ENCODE measurements around the gene GRHPR.
A peak's percentile ranks its signal among the peaks of the same experiment; 100 is the strongest.
"Not testable (repeated sequence)": the region's sequence is repeated elsewhere in the genome, so short reads cannot be mapped to it uniquely, and the experiment has no call there.

Gene GRHPR

DNA sequence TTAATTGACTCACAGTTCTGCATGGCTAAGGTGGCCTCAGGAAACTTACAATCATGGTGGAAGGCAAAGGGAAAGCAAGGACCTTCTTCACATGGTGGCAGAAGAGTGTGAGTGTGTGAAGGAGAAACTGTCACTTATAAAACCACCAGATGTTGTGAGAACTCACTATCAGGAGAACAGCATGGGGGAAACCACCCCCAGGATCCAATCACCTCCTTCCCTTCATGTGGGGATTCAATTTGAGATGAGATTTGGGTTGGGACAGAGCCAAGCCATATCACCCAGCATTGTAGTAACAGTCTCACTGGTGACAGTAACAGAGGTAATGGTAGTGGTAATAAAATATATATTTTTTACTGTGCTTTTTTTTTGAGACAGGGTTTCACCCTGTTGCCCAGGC, 24.6 kb downstream of the GRHPR start:
- no peak for DNase-seq (ENCODE audit: low read depth)

DNA sequence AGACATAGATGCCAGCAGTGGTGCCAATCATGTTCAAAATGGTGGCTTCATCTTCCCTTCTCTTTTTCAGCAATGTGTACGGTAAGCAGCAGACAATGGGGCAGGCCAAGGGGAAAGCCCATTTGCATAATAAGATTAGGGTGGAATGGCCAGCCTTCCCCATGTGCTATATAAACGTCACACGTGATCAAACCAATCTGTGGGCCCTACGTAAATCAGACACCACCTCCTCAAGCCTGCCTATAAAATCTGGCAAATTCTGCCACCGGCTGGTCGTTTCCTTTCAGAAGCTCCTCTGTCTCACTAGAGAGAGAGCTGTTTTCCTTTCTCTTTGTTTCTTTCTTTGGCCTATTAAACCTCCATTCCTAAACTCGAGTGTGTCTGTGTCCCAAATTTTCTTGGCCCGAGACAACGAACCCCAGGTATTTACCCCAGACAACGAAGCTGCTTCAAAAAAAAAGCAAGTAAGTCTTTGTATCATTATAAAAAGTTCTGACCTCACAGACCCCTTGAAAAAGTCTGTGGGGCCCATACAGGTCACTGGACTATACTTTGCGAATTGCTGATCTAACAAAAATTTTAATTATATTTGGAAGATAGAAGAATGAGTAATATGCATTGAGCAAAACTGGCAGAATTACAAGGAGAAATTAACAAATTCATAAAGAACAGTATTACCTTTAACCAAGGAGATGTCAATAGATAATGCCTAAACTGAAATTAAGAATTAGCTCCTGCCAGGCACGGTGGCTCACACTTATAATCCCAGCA, 27.6 kb downstream of the GRHPR start:
- DNase-seq (ENCODE audit: low read depth) = no peak

DNA sequence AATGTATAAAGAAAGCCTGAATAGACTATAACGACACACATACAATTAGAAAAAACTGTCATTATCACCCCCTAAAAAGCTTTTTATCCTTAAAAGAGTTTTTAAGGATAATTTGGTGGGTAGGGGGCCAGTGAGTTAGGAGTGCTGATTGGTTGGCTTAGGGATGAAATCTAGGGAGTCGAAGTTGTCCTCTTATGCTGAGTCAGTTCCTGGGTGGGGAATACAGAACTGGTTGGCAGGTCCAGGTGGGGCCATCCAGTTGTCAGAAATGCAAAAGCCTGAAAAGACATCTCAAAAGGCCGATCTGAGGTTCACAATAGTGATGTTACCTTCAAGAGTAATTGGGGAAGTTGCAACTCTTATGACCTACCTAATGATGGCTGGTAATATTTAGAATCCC, 29.1 kb downstream of the GRHPR start:
- no peak for DNase-seq (ENCODE audit: low read depth)

DNA sequence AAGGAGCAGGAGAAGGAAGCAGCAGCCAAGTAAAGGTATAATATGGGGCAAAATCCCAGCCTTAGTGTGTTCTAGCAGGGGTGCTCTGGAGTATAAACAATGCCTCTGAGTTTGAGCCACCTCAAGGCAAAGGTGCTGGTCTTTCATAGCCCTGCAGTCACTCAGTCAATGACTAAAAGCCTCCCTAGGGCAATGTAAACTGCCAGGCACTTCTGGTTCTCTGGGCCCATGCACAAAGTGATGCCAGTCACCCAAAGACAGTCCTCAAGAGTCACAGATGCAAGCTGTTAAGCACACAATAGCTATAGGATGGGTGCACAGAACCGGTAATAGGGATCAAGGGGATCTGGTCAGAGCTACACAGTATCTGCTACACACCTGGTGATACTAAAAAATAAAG, 30.1 kb downstream of the GRHPR start:
- no peak for DNase-seq (ENCODE audit: low read depth)

DNA sequence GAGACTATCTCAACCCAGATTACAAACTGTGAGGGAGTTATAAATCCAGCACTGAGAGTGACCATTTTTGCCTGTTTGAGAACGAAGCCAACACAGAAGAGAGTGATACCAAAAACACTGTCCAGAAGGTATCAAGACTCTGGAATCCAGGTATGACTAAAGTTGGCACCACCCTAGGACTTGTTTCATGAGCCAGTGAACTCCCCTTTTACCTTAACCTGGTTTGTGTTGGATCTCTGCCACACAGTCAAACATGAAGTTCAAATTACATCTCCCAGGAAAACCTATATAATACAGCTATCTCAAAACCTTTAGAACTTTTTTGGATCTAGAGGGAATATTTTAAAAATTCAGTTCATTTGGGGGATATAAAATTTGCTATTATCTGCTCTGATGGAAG, 31.3 kb downstream of the GRHPR start:
- no peak for DNase-seq (ENCODE audit: low read depth)

DNA sequence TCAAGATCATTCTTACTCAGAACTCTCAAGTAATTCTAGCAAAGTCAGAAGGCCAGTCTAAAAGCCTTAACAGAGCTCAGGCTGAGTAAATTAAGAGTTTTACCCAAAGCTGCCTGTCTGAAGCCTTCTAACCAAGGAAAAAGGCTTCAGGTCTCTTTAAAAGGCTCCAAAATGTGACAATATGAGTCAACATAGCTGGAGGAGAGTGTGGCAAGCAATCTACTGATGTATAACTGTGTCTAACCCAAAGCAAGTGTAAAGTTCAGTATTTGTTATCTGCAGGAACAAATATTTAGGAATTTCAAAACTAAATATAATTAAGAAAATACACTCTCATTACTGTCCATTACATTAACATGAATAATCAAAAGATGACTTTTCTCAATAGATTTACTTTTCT, 31.7 kb downstream of the GRHPR start:
- no peak for DNase-seq (ENCODE audit: low read depth)

DNA sequence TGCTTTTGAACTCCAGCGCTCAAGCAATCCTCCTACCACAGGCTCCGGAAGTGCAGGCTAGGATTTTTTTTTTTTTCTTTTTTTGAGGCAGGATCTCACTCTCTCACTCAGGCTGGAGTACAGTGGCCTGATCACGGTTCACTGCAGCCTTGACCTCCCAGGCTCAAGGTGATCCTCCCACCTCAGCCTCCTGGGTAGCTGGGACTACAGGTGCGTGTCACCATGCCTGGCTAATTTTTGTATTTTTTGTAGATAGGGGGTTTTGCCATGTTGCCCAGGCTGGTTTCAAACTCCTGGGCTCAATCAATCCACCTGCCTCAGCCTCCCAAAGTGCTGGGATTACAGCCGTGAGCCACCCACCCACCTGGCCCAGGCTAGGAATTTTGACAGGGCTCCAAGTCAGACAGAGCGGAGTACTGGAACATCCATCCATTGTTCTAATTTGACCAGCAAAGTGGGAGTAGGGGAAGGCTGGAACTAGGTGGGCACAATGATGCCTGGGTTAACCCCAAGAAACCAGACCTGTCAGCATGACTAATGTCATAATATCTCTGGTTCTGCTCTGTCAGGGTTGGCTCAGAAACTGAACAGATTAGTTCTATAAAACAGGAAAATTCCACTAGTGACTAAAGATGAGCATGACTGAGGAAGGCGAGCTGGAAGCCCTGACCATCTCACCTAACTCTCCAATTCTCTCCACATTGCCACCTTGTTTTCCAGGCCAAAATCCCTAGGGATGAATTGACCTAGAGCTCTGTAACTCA, 33.6 kb downstream of the GRHPR start:
- DNase-seq (ENCODE audit: low read depth) = no peak

DNA sequence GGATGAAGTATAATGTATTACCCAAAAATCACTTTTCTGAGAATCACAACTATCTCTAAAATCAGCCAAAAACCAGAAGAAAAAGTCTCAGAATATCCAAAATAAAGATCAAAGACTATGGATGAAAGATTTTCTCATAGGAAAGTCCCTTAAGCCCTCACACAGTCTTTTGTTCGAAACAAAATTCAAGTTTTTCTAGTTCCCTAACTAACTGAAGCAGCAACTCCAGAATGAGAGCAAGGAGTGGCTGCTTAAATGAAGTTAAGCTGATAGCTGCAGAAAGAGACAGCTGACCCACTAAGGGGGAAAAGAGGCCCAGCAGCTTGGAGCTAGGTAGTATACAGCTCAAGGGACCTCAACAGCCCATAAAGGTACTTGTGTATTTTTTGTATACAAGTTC, 34.3 kb downstream of the GRHPR start:
- no peak for DNase-seq (ENCODE audit: low read depth)

DNA sequence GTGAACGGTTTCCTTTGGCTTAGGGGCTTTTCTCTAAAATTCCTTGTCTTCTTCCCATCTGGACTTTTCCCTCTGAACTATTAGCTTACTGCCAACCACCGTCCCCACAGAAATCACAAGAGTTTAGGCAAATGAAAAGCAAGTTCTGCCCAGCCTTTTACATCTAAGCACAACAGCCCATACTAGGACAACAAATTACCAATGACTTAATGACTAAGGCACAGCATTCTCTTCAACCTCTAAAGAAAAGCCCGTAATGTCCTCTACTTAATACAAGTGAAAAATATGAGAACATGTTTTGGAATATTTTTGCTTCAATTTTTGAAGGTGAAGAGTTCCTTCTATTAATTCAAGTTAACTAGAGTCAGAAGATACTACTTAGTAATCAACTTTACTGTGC, 41.5 kb downstream of the GRHPR start:
- DNase-seq (ENCODE audit: low read depth) = no peak

DNA sequence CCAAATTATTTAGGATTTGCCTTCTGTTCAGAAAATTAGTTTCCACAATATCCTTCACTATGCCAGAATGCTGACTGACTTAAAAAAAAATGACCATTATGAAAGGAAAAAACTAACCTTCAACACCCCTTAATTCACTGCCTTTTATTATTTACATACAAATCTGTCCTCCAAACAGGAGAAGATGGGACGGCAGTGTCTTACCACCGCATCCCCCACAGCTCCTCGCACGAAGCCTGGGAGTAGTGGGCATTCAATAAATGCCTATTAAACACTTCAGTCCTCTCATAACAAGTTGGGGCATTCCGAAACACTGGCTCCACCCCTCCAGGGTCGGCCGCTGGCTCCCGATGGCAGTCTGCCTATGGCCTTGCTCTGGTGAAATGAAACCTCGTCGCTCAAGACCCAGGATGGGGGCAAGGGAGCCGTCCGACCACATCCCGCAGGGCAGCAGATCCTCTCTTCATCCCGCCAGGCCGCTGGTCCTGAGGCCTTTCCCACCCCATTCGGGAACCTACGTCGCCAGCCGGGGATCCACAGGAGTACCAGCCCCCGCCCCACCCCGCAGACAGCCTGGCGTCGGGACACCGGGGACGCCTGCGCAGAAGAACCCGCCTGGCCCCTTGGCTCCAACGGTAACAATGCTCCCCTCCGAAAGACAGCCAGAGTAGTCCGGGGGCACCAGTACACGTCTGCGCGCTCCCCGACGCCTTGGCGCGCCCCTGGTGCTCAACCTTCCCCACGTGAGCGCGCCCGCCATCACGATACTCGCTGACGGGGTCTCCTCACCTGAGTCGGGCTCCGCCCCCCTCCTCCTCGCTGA, 42.1 kb downstream of the GRHPR start:
- DNase-seq (ENCODE audit: low read depth) = no peak

DNA sequence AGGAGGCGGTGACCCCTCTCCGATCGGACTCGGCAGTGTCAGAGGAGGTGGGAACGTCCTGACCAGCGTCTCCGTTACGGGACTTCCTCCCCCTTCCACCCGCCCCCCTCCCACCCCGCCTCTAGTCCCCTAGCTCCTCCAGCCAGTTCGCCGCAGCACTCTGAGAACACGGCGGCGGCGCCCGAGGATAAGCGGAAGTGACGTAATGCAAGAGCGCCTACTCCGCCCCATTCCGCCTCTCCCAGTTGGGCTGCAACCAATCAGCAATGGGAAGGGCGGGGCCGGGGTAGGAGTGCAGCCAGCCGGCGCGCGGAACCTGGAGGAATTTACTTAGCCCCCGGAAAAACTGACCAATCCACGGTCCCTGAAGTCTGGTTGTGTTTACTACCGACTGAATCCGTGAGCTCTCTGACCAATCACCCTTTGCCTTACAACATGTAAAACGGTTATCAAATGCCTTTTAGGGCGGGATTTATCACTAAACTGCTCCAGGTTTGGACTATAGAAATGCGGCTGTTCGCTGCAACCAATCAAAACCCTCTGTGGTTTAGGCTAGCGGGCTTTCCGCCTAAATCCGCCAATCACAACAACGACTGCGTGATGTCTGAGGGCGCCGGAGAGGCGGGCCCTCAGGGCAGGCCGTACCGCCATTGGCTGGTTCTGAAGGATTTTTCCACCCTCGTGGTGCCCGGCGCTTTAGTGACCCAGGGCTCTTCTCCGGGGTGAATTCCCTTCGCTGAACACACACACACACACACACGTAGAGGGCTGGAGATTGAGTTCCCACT, 42.9 kb downstream of the GRHPR start, which contains the start of gene ZBTB5:
Gene ZBTB5, minus strand, starts transcription at position 202 of the 788 bp plus-strand sequence. CDS start 22,899 bp downstream, outside the sequence.
- DNase-seq (ENCODE audit: low read depth) = peak; percentile 99

DNA sequence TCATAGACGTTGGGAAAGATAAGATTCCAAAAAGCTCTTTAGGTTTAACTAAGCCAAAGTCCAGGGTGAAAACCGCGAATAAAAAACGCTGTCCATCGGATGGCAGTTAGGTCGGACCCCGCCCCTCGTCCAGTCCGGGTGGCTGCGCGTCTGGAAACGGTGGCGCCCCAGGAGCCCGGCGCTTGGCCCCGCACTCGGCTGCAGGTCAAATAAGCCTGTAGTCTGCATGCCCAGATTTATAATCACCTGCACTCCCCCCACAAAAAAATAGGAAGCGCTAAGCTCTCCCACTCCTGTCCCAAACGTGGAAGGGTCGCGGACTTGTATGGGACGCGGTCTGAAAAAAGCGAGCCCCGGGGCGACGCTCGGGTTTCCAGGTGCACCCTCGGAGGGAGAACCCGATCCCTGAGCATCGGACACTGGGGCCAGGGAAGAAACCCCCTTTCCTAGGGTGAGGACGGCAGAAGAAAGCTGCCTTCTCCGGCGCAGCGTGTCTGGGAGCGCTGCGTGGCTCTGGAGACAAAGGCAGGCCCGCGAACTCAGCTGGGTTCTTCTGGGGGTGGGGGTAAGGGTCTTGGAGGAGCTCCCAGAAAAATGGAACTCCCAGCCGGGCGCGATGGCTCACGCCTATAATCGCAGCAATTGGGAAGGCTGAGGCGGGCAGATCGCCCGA, 43.7 kb downstream of the GRHPR start:
- no peak for DNase-seq (ENCODE audit: low read depth)

DNA sequence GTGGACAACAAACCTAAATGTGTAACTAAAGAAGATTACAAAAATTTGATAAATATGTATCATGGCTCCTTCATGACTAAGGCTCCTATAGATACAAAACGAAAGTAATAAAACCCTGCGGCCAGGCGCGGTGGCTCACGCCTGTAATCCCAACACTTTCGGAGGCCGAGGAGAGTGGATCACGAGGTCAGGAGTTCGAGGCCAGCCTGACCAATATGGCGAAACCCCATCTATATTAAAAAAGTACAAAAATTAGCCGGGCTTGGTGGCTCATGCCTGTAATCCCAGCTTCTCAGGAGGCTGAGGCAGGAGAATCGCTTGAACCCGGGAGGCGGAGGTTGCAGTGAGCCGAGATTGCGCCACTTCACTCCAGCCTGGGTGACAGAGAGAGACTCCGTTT, 45.0 kb downstream of the GRHPR start:
- not testable (repeated sequence) for DNase-seq (ENCODE audit: low read depth)

DNA sequence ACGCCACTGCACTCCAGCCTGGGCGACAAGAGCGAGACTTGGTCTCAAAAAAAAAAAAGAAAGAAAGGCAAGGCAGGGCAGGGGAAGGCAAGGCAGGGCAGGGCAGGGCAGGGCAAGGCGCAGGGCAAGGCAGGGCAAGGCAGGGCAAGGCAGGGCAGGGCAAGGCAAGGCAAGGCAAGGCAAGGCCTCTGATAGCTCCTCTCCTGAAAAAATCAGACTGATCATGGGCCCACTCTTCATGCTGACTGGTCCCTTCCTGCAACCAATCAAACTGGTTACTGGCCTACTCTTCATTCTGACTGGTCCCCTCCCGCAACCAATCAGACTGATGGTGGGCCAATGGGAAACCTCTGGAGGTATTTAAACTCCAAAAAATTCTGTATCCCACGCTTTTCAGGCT, 46.1 kb downstream of the GRHPR start:
- no peak for DNase-seq (ENCODE audit: low read depth)

DNA sequence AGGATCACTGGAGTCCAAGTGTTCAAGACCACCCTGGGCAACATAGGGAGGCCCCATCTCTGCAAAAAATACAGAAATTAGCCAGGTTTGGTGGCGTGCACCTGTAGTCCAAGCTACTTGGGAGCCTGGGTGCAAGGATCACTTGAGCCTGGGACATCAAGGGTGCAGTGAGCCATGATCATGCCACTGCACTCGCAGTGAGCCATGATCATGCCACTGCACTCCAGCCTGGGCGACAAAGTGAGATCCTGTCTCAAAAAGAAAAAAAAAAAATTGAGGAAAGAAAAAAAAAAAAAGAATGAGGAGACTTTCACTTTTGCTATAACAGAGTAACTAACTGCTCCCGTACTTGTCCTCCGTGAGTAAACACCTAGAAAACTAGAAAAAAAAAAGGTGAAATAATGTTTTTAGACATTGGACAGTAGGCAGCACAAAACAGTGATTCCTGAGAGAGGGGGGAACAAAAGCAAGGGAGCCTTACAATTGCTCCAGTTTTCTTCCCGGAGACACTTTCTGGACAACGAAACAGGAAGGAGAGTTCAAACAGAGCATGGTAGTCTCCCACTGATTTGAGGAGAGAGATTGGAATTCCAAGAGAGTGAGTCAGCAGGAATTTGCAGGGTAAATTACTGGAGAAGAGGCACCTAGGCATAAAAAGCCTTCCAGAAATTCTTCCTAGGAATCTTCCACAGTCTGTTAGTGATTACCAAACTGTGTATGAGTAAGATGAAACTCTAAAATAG, 49.6 kb downstream of the GRHPR start:
- no peak for DNase-seq (ENCODE audit: low read depth)

DNA sequence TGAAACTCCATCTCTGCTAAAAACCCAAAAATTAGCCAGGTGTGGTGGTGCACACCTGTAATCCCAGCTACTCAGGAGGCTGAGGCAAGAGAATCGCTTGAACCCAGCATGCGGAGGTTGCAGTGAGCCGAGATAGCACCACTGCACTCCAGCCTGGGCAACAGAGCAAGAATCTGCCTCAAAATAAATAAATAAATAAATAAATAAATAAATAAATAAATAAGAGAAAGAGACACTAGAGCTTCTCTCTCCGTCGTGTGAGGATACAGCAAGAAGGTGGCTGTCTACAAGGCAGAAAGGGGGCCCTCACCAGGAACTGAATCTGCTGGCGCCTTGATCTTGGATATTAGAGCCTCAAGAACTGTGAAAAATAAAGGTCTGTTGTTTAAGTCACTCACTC, 51.5 kb downstream of the GRHPR start:
- DNase-seq (ENCODE audit: low read depth) = not testable (repeated sequence)

DNA sequence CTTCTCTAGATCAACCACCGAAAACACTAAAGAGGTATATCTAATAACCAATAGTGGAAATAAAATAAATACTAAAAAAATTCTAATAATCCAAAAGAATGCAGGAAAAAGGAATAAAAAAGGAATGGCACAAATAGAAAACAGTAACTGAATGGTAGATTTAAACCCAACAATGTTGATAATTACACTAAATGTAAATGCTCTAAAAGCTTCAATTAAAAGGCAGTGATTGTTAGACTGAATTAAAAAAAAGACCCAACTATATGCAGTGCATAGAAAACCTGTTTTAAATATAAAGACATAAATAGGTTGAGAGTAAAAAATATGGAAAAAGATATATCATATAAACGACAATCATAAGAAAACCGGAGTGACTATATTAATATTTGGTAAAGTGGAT, 51.9 kb downstream of the GRHPR start:
- no peak for DNase-seq (ENCODE audit: low read depth)

DNA sequence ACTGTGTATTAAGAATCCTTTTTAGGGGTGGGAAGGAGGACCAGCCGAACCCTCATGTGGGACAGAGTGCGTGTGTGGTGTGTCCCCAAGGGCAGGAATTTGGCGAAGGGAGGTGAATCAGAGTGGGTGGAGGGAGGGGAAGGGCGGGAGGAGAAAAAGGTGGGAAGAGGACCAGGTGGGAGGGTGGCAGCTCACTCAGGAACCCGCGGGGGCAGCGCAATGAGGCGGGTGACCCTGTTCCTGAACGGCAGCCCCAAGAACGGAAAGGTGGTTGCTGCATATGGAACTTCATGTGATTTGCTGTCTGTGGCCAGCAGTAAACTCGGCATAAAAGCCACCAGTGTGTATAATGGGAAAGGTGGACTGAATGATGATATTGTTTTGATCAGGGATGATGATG, 54.4 kb downstream of the GRHPR start:
- DNase-seq (ENCODE audit: low read depth) = no peak

DNA sequence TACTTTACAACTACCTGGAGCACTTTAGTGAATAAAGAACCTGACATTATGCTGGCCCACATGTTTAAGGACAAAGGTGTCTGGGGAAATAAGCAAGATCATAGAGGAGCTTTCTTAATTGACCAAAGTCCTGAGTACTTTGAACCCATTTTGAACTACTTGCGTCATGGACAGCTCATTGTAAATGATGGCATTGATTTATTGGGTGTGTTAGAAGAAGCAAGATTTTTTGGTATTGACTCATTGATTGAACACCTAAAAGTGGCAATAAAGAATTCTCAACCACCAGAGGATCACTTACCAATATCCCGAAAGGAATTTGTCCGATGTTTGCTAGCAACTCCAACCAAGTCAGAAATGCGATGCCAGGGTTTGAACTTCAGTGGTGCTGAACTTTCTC, 54.9 kb downstream of the GRHPR start:
- not testable (repeated sequence) for DNase-seq (ENCODE audit: low read depth)

DNA sequence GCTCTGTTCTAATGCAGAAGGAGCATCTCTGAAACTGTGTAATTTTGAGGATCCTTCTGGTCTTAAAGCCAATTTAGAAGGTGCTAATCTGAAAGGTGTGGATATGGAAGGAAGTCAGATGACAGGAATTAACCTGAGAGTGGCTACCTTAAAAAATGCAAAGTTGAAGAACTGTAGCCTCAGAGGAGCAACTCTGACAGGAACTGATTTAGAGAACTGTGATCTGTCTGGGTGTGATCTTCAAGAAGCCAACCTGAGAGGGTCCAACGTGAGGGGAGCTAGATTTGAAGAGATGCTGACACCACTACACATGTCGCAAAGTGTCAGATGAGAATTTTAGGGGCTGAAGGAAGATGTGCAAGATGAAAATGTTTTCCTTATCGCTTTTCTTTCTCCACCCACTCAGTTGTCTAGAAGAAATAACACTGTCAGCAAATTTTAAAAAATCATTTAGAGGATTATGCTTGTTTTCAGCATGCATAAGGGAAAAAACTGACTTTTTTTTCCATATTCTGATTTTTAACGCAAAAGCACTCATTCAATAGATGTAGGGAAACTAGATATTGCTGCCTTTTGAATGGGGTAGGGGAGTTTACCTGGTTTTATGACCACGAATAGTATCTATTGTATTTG, 55.6 kb downstream of the GRHPR start:
- DNase-seq (ENCODE audit: low read depth) = not testable (repeated sequence)
